ENCODE results near the gene CLCN6.

DNA sequence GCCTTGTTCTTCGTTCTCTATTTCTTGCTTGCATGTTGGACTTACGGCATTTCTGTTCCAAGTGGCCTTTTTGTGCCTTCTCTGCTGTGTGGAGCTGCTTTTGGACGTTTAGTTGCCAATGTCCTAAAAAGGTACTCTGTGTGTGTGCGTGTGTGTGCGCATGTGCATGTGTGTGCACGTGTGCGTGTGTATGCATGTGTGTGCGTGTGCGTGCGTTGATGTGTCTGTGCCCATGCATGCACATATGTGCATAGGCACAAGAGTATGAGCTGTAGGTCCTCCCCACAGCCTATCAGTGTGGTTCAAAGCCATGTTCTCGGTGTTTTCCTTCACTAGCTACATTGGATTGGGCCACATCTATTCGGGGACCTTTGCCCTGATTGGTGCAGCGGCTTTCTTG, 27.9 kb downstream of the CLCN6 start:
- TF ChIP-seq, protein P1, sequence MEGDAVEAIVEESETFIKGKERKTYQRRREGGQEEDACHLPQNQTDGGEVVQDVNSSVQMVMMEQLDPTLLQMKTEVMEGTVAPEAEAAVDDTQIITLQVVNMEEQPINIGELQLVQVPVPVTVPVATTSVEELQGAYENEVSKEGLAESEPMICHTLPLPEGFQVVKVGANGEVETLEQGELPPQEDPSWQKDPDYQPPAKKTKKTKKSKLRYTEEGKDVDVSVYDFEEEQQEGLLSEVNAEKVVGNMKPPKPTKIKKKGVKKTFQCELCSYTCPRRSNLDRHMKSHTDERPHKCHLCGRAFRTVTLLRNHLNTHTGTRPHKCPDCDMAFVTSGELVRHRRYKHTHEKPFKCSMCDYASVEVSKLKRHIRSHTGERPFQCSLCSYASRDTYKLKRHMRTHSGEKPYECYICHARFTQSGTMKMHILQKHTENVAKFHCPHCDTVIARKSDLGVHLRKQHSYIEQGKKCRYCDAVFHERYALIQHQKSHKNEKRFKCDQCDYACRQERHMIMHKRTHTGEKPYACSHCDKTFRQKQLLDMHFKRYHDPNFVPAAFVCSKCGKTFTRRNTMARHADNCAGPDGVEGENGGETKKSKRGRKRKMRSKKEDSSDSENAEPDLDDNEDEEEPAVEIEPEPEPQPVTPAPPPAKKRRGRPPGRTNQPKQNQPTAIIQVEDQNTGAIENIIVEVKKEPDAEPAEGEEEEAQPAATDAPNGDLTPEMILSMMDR (IDR thresholded peaks at IDR 0.05): no peak
- no peak for TF ChIP-seq POLR2A (IDR thresholded peaks at IDR 0.05)
- no peak for TF ChIP-seq POLR2AphosphoS5 (IDR thresholded peaks at IDR 0.05)
